PC-3 (cell line): ENCODE measurements around the gene KRTAP10-2.

Experiments used
- CTCF ChIP-seq: fragments of 300-600 bp; sonication (generic); conservative IDR thresholded peaks from 2 replicates; pipeline ENCODE4 v1.5.1; 2017; ENCODE audit warnings: antibody characterized with exemption, low read depth, mild to moderate bottlenecking, low read length
- EZH2 ChIP-seq: fragments of 300-600 bp; sonication (generic); IDR thresholded peaks from one replicate; pipeline ENCODE4 v1.6.1; 2017; ENCODE audit warnings: antibody characterized with exemption, mild to moderate bottlenecking, low read length; ENCODE audit not compliant: unreplicated experiment
- EZH2phosphoT487 ChIP-seq: fragments of 300-600 bp; sonication (generic); IDR thresholded peaks from 2 replicates; pipeline ENCODE4 v1.6.1; 2018; ENCODE audit warnings: mild to moderate bottlenecking, antibody characterized with exemption, low read length, borderline replicate concordance

GRCh38 chr21:44518686-44519085, 32.6 kb downstream of the KRTAP10-2 start:
- TF ChIP-seq EZH2phosphoT487 (no peak), CTCF (no peak), EZH2 (no peak)
